HepG2 (cell line): ENCODE measurements around the gene SPATA13. TPM values are rescaled to one million over a fixed set of nuclear protein-coding genes. Genes with fewer than 3 reads are reported as not detected.

ENCODE experiments used
- CREM ChIP-seq, 2 experiments: sonication (generic) in 1 of 2; formaldehyde crosslinking in 1 of 2; IDR thresholded peaks; 2 replicates each; pipeline versions ENCODE4 v1.4.0 to v1.6.1; 2016 to 2020; ENCODE audit warnings: antibody characterized with exemption in 1 of 2, mild to moderate bottlenecking in 1 of 2, missing genetic modification reagents in 1 of 2
- GATAD1 ChIP-seq: IDR thresholded peaks from 2 replicates; pipeline ENCODE4 v1.6.1; 2016; ENCODE audit warnings: missing genetic modification reagents, missing compliant biosample characterization
- KAT8 ChIP-seq: IDR thresholded peaks from 2 replicates; pipeline ENCODE4 v1.6.1; 2016; ENCODE audit warnings: missing genetic modification reagents, missing compliant biosample characterization
- KDM2A ChIP-seq: sonication (generic); formaldehyde crosslinking; IDR thresholded peaks from 2 replicates; pipeline ENCODE4 v1.4.0; 2020; ENCODE audit warnings: low read depth, missing genetic modification reagents, borderline replicate concordance
- MIER3 ChIP-seq: IDR thresholded peaks from 2 replicates; pipeline ENCODE4 v1.6.1; 2016; ENCODE audit warnings: missing compliant biosample characterization, borderline replicate concordance
- NCOA2 ChIP-seq: sonication (generic); formaldehyde crosslinking; IDR thresholded peaks from 2 replicates; pipeline ENCODE4 v1.8.0; 2022; ENCODE audit warnings: inconsistent platforms
- PTBP1 ChIP-seq: fragments of 200-400 bp; formaldehyde crosslinking; IDR thresholded peaks from 2 replicates; pipeline ENCODE4 v1.6.1; 2018; ENCODE audit warnings: low read length, low read depth; ENCODE audit not compliant: poor library complexity, severe bottlenecking
- RARG ChIP-seq: sonication (generic); formaldehyde crosslinking; IDR thresholded peaks from 2 replicates; pipeline ENCODE4 v1.4.0; 2020; ENCODE audit warnings: low read depth, mild to moderate bottlenecking, missing genetic modification reagents
- SP140L ChIP-seq: sonication (generic); formaldehyde crosslinking; IDR thresholded peaks from 2 replicates; pipeline ENCODE4 v1.4.0; 2020; ENCODE audit warnings: missing genetic modification reagents, borderline replicate concordance
- THAP11 ChIP-seq: IDR thresholded peaks from 2 replicates; pipeline ENCODE4 v1.6.1; 2016; ENCODE audit warnings: missing biosample characterization, missing genetic modification reagents
- ZFP90 ChIP-seq: sonication (generic); formaldehyde crosslinking; IDR thresholded peaks from 2 replicates; pipeline ENCODE4 v1.8.0; 2022; ENCODE audit warnings: missing genetic modification reagents, mild to moderate bottlenecking, inconsistent platforms, borderline replicate concordance
- ZMYM4 ChIP-seq: sonication (generic); formaldehyde crosslinking; IDR thresholded peaks from 2 replicates; pipeline ENCODE4 v1.8.1; 2023; ENCODE audit warnings: mild to moderate bottlenecking, missing genetic modification reagents
- ZNF138 ChIP-seq: sonication (generic); formaldehyde crosslinking; IDR thresholded peaks from 2 replicates; pipeline ENCODE4 v1.5.0; 2020; ENCODE audit warnings: mild to moderate bottlenecking, low read depth, missing genetic modification reagents
- ZNF546 ChIP-seq: sonication (generic); formaldehyde crosslinking; conservative IDR thresholded peaks from 2 replicates; pipeline ENCODE4 v1.8.1; 2023; ENCODE audit warnings: mild to moderate bottlenecking, missing genetic modification reagents
- polyA plus RNA-seq, 8 experiments: library from polyadenylated mRNA; depleted of rRNA in 3 of 8; stranded (reverse) in 7 of 8; unstranded in 1 of 8; fragments of >200 nt; fragmentation: Illumina TruSeq in 4 of 8; extraction: Trizol in 4 of 8; gene quantifications; 2 replicates each; pipeline versions ENCODE4 v1.2.1 to v1.2.3, GENCODE V29; 2011 to 2016; ENCODE audit warnings: low read depth in 4 of 8, missing spikeins in 1 of 8, mixed read lengths in 1 of 8; ENCODE audit not compliant: insufficient read depth in 1 of 8
- total RNA-seq, 5 experiments: library from RNA; depleted of rRNA; stranded (reverse); fragments of >200 nt; fragmentation: Illumina TruSeq; extraction: Trizol; gene quantifications; 2 replicates each; pipeline ENCODE4 v1.2.3, GENCODE V29; 2016; ENCODE audit warnings: low read depth in 1 of 5
- TF ChIP-seq, protein P1 (sequence below): fragments of 450-650 bp; IDR thresholded peaks from 2 replicates; pipeline ENCODE4 v1.6.1; 2016
- TF ChIP-seq, protein P2 (sequence below): sonication (generic); formaldehyde crosslinking; conservative IDR thresholded peaks from 2 replicates; pipeline ENCODE4 v1.4.0; 2020; ENCODE audit warnings: missing genetic modification reagents
- TF ChIP-seq, protein P3 (sequence below): sonication (generic); formaldehyde crosslinking; IDR thresholded peaks from 2 replicates; pipeline ENCODE4 v1.5.0; 2020; ENCODE audit warnings: mild to moderate bottlenecking, missing genetic modification reagents
- TF ChIP-seq, protein P4 (sequence below): sonication (generic); formaldehyde crosslinking; IDR thresholded peaks from 2 replicates; pipeline ENCODE4 v1.5.1; 2020; ENCODE audit warnings: missing genetic modification reagents, mild to moderate bottlenecking, borderline replicate concordance
- TF ChIP-seq, protein P5 (sequence below): sonication (generic); formaldehyde crosslinking; IDR thresholded peaks from 2 replicates; pipeline ENCODE4 v1.5.0; 2020; ENCODE audit warnings: mild to moderate bottlenecking, missing genetic modification reagents, moderate library complexity

Gene SPATA13
- total and polyA plus RNA-seq, 2 of the 13 experiments (the other 11 are each of a cell fraction or from before 2014, with no cell fraction given) = 11.3 to 14.2 TPM

DNA sequence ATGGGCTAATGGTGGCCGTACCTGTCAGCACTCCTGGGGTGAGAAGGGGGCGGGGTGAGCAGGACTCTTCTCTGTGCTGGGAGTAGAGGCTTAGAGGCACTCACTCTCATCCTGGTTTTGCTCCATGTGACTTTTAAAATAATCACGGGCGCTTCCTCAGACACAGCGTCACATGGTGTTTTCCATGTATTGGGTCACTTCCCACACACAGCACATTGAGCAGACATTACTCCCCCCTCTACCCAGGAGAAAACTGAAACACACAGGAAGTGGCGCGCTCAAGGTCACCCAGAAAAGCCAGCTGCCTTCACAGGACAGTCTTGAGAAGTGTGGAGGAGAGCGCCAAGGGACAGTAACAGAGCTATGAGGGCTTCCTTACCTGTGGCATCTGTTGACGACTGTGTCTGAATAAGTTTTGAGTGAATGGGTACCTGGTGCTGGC is 23.2 kb downstream of the SPATA13 start (continued):
- TF ChIP-seq, protein P1, sequence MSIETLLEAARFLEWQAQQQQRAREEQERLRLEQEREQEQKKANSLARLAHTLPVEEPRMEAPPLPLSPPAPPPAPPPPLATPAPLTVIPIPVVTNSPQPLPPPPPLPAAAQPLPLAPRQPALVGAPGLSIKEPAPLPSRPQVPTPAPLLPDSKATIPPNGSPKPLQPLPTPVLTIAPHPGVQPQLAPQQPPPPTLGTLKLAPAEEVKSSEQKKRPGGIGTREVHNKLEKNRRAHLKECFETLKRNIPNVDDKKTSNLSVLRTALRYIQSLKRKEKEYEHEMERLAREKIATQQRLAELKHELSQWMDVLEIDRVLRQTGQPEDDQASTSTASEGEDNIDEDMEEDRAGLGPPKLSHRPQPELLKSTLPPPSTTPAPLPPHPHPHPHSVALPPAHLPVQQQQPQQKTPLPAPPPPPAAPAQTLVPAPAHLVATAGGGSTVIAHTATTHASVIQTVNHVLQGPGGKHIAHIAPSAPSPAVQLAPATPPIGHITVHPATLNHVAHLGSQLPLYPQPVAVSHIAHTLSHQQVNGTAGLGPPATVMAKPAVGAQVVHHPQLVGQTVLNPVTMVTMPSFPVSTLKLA = peak; percentile 61; the same call in 1 of the 2 replicates
- TF ChIP-seq RARG (no peak), MIER3 (CRISPR knock-in tag) (peak; percentile 25; the same call in 1 of the 2 replicates), CREM (IDR thresholded peaks at IDR 0.05) (peak; percentile 29), CREM (CRISPR knock-in tag; IDR thresholded peaks at IDR 0.05) (no peak), ZNF138 (CRISPR knock-in tag) (no peak), THAP11 (CRISPR knock-in tag) (peak; percentile 27; the same call in 1 of the 2 replicates), PTBP1 (no peak), KDM2A (peak; percentile 42; the same call in 1 of the 2 replicates), NCOA2 (peak; percentile 37; the same call in 1 of the 2 replicates), KAT8 (CRISPR knock-in tag) (peak; percentile 31; the same call in 1 of the 2 replicates), ZFP90 (no peak), GATAD1 (0 out of 2 replicates have a peak, but pooled peaks have one; percentile 42), ZMYM4 (CRISPR knock-in tag) (peak; percentile 46; the same call in 1 of the 2 replicates), SP140L (CRISPR knock-in tag) (no peak), ZNF546 (CRISPR knock-in tag) (no peak)
- TF ChIP-seq, protein P2, sequence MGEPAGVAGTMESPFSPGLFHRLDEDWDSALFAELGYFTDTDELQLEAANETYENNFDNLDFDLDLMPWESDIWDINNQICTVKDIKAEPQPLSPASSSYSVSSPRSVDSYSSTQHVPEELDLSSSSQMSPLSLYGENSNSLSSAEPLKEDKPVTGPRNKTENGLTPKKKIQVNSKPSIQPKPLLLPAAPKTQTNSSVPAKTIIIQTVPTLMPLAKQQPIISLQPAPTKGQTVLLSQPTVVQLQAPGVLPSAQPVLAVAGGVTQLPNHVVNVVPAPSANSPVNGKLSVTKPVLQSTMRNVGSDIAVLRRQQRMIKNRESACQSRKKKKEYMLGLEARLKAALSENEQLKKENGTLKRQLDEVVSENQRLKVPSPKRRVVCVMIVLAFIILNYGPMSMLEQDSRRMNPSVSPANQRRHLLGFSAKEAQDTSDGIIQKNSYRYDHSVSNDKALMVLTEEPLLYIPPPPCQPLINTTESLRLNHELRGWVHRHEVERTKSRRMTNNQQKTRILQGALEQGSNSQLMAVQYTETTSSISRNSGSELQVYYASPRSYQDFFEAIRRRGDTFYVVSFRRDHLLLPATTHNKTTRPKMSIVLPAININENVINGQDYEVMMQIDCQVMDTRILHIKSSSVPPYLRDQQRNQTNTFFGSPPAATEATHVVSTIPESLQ (CRISPR knock-in tag) = no peak
- TF ChIP-seq, protein P3, sequence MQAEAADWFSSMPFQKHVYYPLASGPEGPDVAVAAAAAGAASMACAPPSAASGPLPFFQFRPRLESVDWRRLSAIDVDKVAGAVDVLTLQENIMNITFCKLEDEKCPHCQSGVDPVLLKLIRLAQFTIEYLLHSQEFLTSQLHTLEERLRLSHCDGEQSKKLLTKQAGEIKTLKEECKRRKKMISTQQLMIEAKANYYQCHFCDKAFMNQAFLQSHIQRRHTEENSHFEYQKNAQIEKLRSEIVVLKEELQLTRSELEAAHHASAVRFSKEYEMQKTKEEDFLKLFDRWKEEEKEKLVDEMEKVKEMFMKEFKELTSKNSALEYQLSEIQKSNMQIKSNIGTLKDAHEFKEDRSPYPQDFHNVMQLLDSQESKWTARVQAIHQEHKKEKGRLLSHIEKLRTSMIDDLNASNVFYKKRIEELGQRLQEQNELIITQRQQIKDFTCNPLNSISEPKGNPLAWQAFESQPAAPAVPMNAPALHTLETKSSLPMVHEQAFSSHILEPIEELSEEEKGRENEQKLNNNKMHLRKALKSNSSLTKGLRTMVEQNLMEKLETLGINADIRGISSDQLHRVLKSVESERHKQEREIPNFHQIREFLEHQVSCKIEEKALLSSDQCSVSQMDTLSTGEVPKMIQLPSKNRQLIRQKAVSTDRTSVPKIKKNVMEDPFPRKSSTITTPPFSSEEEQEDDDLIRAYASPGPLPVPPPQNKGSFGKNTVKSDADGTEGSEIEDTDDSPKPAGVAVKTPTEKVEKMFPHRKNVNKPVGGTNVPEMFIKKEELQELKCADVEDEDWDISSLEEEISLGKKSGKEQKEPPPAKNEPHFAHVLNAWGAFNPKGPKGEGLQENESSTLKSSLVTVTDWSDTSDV (CRISPR knock-in tag) = no peak
- TF ChIP-seq, protein P4, sequence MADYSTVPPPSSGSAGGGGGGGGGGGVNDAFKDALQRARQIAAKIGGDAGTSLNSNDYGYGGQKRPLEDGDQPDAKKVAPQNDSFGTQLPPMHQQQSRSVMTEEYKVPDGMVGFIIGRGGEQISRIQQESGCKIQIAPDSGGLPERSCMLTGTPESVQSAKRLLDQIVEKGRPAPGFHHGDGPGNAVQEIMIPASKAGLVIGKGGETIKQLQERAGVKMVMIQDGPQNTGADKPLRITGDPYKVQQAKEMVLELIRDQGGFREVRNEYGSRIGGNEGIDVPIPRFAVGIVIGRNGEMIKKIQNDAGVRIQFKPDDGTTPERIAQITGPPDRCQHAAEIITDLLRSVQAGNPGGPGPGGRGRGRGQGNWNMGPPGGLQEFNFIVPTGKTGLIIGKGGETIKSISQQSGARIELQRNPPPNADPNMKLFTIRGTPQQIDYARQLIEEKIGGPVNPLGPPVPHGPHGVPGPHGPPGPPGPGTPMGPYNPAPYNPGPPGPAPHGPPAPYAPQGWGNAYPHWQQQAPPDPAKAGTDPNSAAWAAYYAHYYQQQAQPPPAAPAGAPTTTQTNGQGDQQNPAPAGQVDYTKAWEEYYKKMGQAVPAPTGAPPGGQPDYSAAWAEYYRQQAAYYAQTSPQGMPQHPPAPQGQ (CRISPR knock-in tag) = no peak
- TF ChIP-seq, protein P5, sequence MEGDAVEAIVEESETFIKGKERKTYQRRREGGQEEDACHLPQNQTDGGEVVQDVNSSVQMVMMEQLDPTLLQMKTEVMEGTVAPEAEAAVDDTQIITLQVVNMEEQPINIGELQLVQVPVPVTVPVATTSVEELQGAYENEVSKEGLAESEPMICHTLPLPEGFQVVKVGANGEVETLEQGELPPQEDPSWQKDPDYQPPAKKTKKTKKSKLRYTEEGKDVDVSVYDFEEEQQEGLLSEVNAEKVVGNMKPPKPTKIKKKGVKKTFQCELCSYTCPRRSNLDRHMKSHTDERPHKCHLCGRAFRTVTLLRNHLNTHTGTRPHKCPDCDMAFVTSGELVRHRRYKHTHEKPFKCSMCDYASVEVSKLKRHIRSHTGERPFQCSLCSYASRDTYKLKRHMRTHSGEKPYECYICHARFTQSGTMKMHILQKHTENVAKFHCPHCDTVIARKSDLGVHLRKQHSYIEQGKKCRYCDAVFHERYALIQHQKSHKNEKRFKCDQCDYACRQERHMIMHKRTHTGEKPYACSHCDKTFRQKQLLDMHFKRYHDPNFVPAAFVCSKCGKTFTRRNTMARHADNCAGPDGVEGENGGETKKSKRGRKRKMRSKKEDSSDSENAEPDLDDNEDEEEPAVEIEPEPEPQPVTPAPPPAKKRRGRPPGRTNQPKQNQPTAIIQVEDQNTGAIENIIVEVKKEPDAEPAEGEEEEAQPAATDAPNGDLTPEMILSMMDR (CRISPR knock-in tag) = no peak
